OCI-LY1 (cell line): ENCODE data around the gene CNIH4.

Source experiments
- EZH2 ChIP-seq: fragments of 200-600 bp; sonication (generic), shearing (Covaris generic); IDR thresholded peaks from 2 replicates; pipeline ENCODE4 v1.8.0; 2017; ENCODE audit warnings: borderline replicate concordance, mixed run types, mild to moderate bottlenecking, antibody characterized with exemption, low read length, moderate library complexity, mixed read lengths
- TF ChIP-seq, protein P1 (sequence below): fragments of 200-600 bp; sonication (generic), shearing (Covaris generic); IDR thresholded peaks from 2 replicates; pipeline ENCODE4 v1.5.1; 2017; ENCODE audit warnings: mild to moderate bottlenecking, antibody characterized with exemption, low read length, moderate library complexity, mixed read lengths

GRCh38 chr1:224333309-224333926 is 23.3 kb upstream of the CNIH4 start:
- TF ChIP-seq, protein P1, sequence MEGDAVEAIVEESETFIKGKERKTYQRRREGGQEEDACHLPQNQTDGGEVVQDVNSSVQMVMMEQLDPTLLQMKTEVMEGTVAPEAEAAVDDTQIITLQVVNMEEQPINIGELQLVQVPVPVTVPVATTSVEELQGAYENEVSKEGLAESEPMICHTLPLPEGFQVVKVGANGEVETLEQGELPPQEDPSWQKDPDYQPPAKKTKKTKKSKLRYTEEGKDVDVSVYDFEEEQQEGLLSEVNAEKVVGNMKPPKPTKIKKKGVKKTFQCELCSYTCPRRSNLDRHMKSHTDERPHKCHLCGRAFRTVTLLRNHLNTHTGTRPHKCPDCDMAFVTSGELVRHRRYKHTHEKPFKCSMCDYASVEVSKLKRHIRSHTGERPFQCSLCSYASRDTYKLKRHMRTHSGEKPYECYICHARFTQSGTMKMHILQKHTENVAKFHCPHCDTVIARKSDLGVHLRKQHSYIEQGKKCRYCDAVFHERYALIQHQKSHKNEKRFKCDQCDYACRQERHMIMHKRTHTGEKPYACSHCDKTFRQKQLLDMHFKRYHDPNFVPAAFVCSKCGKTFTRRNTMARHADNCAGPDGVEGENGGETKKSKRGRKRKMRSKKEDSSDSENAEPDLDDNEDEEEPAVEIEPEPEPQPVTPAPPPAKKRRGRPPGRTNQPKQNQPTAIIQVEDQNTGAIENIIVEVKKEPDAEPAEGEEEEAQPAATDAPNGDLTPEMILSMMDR: peak; percentile 77
- TF ChIP-seq EZH2: no peak
